Measurements from ENCODE around the gene KCNJ15.

KCNJ15 gene

GRCh38 chr21:38319781-38320180 is 63.0 kb downstream of the KCNJ15 start (continued):
- TF ChIP-seq POU6F1 (CRISPR knock-in tag; IDR thresholded peaks at IDR 0.05; ENCODE audit: borderline replicate concordance, low read depth) (no peak), PPARA (CRISPR knock-in tag; IDR thresholded peaks at IDR 0.05; ENCODE audit: borderline replicate concordance) (no peak), ISL1 (CRISPR knock-in tag; IDR thresholded peaks at IDR 0.05) (no peak), ZFP3 (CRISPR knock-in tag; IDR thresholded peaks at IDR 0.05) (no peak)
- TF ChIP-seq, protein P1, sequence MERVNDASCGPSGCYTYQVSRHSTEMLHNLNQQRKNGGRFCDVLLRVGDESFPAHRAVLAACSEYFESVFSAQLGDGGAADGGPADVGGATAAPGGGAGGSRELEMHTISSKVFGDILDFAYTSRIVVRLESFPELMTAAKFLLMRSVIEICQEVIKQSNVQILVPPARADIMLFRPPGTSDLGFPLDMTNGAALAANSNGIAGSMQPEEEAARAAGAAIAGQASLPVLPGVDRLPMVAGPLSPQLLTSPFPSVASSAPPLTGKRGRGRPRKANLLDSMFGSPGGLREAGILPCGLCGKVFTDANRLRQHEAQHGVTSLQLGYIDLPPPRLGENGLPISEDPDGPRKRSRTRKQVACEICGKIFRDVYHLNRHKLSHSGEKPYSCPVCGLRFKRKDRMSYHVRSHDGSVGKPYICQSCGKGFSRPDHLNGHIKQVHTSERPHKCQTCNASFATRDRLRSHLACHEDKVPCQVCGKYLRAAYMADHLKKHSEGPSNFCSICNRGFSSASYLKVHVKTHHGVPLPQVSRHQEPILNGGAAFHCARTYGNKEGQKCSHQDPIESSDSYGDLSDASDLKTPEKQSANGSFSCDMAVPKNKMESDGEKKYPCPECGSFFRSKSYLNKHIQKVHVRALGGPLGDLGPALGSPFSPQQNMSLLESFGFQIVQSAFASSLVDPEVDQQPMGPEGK (CRISPR knock-in tag; IDR thresholded peaks at IDR 0.05; ENCODE audit: borderline replicate concordance) = no peak

GRCh38 chr21:38321568-38321967 is 64.8 kb downstream of the KCNJ15 start:
- no peak for ATAC-seq
- TF ChIP-seq BACH2 (CRISPR knock-in tag; IDR thresholded peaks at IDR 0.05; ENCODE audit: borderline replicate concordance) = no peak
- TF ChIP-seq ZFP30 (CRISPR knock-in tag; IDR thresholded peaks at IDR 0.05) = no peak
- no peak for TF ChIP-seq CSDC2 (CRISPR knock-in tag; IDR thresholded peaks at IDR 0.05)
- TF ChIP-seq RARB (CRISPR knock-in tag; IDR thresholded peaks at IDR 0.05) = no peak
- no peak for TF ChIP-seq ISL1 (CRISPR knock-in tag; IDR thresholded peaks at IDR 0.05)
- TF ChIP-seq, protein P2, sequence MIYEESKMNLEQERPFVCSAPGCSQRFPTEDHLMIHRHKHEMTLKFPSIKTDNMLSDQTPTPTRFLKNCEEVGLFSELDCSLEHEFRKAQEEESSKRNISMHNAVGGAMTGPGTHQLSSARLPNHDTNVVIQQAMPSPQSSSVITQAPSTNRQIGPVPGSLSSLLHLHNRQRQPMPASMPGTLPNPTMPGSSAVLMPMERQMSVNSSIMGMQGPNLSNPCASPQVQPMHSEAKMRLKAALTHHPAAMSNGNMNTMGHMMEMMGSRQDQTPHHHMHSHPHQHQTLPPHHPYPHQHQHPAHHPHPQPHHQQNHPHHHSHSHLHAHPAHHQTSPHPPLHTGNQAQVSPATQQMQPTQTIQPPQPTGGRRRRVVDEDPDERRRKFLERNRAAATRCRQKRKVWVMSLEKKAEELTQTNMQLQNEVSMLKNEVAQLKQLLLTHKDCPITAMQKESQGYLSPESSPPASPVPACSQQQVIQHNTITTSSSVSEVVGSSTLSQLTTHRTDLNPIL (CRISPR knock-in tag; IDR thresholded peaks at IDR 0.05; ENCODE audit: low read depth) = no peak
- no peak for TF ChIP-seq GLIS3 (CRISPR knock-in tag; IDR thresholded peaks at IDR 0.05)
- TF ChIP-seq POU6F1 (CRISPR knock-in tag; IDR thresholded peaks at IDR 0.05; ENCODE audit: borderline replicate concordance, low read depth) = no peak
- TF ChIP-seq ZNF565 (CRISPR knock-in tag; conservative IDR thresholded peaks at IDR 0.05; ENCODE audit: low read depth) = no peak
- TF ChIP-seq ZNF8 (CRISPR knock-in tag; IDR thresholded peaks at IDR 0.05) = no peak
- TF ChIP-seq ZFP3 (CRISPR knock-in tag; IDR thresholded peaks at IDR 0.05) = no peak
- no peak for TF ChIP-seq ZNF70 (CRISPR knock-in tag; IDR thresholded peaks at IDR 0.05)
- TF ChIP-seq PPARA (CRISPR knock-in tag; IDR thresholded peaks at IDR 0.05; ENCODE audit: borderline replicate concordance) = no peak

DNA sequence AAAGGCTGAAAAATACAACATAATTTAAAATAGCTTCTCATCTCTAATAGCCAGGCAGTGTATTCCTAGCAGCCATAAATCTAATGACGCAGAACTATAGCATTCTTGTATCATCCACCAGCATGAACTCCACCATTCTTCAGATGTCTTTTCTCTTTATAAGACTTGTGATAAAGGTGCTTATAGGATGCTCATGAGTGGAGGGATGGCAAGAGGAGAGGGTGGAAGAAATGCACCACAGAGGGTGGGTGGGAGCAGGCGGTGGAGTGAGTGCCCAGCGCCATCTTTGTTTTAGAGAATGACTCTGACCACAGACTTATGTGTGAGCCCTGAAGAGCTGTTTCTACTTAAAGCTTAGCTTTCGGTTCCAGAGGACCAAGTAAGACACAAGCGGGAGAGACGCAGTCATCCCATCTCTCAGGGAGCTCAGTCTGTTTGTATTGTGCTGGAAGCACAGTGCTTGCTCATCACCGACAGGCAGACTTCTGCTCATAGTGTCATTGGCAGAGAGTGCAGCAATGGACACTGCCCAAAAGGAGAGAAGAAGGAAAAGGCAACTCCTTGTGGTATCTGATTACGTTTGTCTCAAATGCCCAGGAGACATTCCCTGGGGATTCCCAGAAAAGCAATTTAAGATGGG is 65.6 kb downstream of the KCNJ15 start:
- TF ChIP-seq OSR1 (CRISPR knock-in tag; IDR thresholded peaks at IDR 0.05) = no peak
- no peak for ATAC-seq

GRCh38 chr21:38323721-38324531 is 67.1 kb downstream of the KCNJ15 start:
- peak; percentile 81 for ATAC-seq
- TF ChIP-seq, protein P2 (CRISPR knock-in tag; IDR thresholded peaks at IDR 0.05; ENCODE audit: low read depth) = no peak
- TF ChIP-seq, protein P1 (CRISPR knock-in tag; IDR thresholded peaks at IDR 0.05; ENCODE audit: borderline replicate concordance) = no peak
- no peak for TF ChIP-seq ZFP30 (CRISPR knock-in tag; IDR thresholded peaks at IDR 0.05)
- no peak for TF ChIP-seq OSR1 (CRISPR knock-in tag; IDR thresholded peaks at IDR 0.05)
- TF ChIP-seq ZNF70 (CRISPR knock-in tag; IDR thresholded peaks at IDR 0.05) = no peak
- TF ChIP-seq TSHZ2 (CRISPR knock-in tag; IDR thresholded peaks at IDR 0.05) = no peak
- no peak for TF ChIP-seq ARNTL (CRISPR knock-in tag; IDR thresholded peaks at IDR 0.05; ENCODE audit: borderline replicate concordance, low read depth)
- TF ChIP-seq POU6F1 (CRISPR knock-in tag; IDR thresholded peaks at IDR 0.05; ENCODE audit: borderline replicate concordance, low read depth) = no peak; the same call in 1 of the 2 replicates
- no peak for TF ChIP-seq ESRRG (CRISPR knock-in tag; IDR thresholded peaks at IDR 0.05)
- TF ChIP-seq RARB (CRISPR knock-in tag; IDR thresholded peaks at IDR 0.05) = no peak

All from SK-N-SH treated with all-trans-retinoic acid at 6 μM for 48 hours (cell line).